Uterus (tissue), 2 donors: Measurements from ENCODE around the gene GRIK2.

Source experiments
- POLR2A ChIP-seq, 2 donors: fragments of 450-650 bp; IDR thresholded peaks; one replicate each; pipeline ENCODE4 v1.6.1; 2016; ENCODE audit warnings: antibody characterized with exemption in 2 of 2, mild to moderate bottlenecking in 1 of 2, moderate library complexity in 1 of 2
- TF ChIP-seq, protein P1 (sequence below), 4 experiments: fragments of 200-600 bp in 2 of 4; fragments of 450-650 bp in 2 of 4; sonication (generic) in 2 of 4; IDR thresholded peaks; one replicate each; pipeline ENCODE4 v1.5.1; 2016 to 2019; ENCODE audit warnings: antibody characterized with exemption in 4 of 4, mild to moderate bottlenecking in 2 of 4, moderate library complexity in 1 of 4

DNA sequence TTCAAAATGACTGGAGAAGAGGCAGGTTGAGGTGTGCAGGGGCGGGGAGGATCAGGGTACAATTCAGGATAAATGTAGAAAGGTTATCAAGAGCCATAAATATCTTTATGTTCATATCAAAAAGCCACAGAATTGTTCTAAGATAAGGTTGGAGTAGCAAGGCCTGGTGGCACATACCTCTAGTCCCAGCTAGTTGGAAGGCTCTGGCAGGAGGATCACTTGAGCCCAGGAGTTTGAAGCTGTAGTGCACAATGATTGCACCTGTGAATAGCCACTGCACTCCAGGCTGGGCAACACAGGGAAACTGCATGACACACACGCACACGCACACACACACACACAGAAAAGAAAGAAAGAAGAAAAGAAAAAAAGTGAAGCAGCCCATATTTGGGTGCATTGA lies 194.8 kb downstream of the GRIK2 start:
- TF ChIP-seq, protein P1, sequence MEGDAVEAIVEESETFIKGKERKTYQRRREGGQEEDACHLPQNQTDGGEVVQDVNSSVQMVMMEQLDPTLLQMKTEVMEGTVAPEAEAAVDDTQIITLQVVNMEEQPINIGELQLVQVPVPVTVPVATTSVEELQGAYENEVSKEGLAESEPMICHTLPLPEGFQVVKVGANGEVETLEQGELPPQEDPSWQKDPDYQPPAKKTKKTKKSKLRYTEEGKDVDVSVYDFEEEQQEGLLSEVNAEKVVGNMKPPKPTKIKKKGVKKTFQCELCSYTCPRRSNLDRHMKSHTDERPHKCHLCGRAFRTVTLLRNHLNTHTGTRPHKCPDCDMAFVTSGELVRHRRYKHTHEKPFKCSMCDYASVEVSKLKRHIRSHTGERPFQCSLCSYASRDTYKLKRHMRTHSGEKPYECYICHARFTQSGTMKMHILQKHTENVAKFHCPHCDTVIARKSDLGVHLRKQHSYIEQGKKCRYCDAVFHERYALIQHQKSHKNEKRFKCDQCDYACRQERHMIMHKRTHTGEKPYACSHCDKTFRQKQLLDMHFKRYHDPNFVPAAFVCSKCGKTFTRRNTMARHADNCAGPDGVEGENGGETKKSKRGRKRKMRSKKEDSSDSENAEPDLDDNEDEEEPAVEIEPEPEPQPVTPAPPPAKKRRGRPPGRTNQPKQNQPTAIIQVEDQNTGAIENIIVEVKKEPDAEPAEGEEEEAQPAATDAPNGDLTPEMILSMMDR (IDR thresholded peaks at IDR 0.05), result no peak
- TF ChIP-seq POLR2A (IDR thresholded peaks at IDR 0.05), result no peak
